Measurements from ENCODE around the gene PKN2.

Gene PKN2

GRCh38 chr1:88647749-88648415 is 36.2 kb upstream of the PKN2 start:
- H3K4me3 ChIP-seq (ENCODE audit: low read depth, low read length), result no peak overlapping the region
- TF ChIP-seq, protein P1, sequence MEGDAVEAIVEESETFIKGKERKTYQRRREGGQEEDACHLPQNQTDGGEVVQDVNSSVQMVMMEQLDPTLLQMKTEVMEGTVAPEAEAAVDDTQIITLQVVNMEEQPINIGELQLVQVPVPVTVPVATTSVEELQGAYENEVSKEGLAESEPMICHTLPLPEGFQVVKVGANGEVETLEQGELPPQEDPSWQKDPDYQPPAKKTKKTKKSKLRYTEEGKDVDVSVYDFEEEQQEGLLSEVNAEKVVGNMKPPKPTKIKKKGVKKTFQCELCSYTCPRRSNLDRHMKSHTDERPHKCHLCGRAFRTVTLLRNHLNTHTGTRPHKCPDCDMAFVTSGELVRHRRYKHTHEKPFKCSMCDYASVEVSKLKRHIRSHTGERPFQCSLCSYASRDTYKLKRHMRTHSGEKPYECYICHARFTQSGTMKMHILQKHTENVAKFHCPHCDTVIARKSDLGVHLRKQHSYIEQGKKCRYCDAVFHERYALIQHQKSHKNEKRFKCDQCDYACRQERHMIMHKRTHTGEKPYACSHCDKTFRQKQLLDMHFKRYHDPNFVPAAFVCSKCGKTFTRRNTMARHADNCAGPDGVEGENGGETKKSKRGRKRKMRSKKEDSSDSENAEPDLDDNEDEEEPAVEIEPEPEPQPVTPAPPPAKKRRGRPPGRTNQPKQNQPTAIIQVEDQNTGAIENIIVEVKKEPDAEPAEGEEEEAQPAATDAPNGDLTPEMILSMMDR (IDR thresholded peaks at IDR 0.05; ENCODE audit: low read depth, low read length, missing control alignments), result no peak
- in situ Hi-C loops (cut with HindIII; ENCODE audit: low sequenced_read_pairs), result no loop called here
- no peak for DNase-seq (ENCODE audit: low read depth)

GRCh38 chr1:88648706-88649105 is 35.4 kb upstream of the PKN2 start:
- in situ Hi-C loops (cut with HindIII; ENCODE audit: low sequenced_read_pairs), result no loop called here
- TF ChIP-seq, protein P1 (IDR thresholded peaks at IDR 0.05; ENCODE audit: low read depth, low read length, missing control alignments), result no peak
- no peak for DNase-seq (ENCODE audit: low read depth)
- no peak overlapping the region for H3K4me3 ChIP-seq (ENCODE audit: low read depth, low read length)

- no peak for DNase-seq (ENCODE audit: low read depth)
- in situ Hi-C loops (cut with HindIII; ENCODE audit: low sequenced_read_pairs), result no loop called here
- TF ChIP-seq, protein P1 (IDR thresholded peaks at IDR 0.05; ENCODE audit: low read depth, low read length, missing control alignments), result no peak
- H3K4me3 ChIP-seq (ENCODE audit: low read depth, low read length), result no peak overlapping the region
Observed at GRCh38 chr1:88649932-88650331, 34.1 kb upstream of the PKN2 start.

GRCh38 chr1:88650676-88651418 is 33.2 kb upstream of the PKN2 start:
- TF ChIP-seq, protein P1 (IDR thresholded peaks at IDR 0.05; ENCODE audit: low read depth, low read length, missing control alignments), result no peak
- no peak for DNase-seq (ENCODE audit: low read depth)
- in situ Hi-C loops (cut with HindIII; ENCODE audit: low sequenced_read_pairs), result no loop called here
- H3K4me3 ChIP-seq (ENCODE audit: low read depth, low read length), result no peak overlapping the region

DNA sequence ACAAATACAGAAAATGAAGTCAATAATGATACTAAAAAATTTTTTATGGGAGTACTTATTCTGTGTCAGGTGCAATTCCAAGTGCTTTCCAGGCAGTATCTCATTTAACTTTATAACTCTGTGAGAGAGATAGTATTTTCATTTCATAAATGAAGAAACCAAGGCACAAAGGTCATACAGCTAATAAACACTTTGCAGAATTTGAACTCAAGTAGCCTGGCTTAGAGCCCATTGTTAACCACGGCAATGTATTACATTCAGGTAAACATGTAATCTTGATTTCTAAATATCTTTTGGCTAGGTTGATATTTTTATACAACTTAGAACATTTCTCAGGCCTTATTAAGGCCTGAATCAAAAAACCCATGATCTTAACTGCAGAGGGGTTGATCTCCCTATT is 28.9 kb upstream of the PKN2 start:
- H3K4me3 ChIP-seq (ENCODE audit: low read depth, low read length), result no peak overlapping the region
- in situ Hi-C loops (cut with HindIII; ENCODE audit: low sequenced_read_pairs), result no loop called here
- DNase-seq (ENCODE audit: low read depth), result no peak
- TF ChIP-seq, protein P1 (IDR thresholded peaks at IDR 0.05; ENCODE audit: low read depth, low read length, missing control alignments), result no peak

DNA sequence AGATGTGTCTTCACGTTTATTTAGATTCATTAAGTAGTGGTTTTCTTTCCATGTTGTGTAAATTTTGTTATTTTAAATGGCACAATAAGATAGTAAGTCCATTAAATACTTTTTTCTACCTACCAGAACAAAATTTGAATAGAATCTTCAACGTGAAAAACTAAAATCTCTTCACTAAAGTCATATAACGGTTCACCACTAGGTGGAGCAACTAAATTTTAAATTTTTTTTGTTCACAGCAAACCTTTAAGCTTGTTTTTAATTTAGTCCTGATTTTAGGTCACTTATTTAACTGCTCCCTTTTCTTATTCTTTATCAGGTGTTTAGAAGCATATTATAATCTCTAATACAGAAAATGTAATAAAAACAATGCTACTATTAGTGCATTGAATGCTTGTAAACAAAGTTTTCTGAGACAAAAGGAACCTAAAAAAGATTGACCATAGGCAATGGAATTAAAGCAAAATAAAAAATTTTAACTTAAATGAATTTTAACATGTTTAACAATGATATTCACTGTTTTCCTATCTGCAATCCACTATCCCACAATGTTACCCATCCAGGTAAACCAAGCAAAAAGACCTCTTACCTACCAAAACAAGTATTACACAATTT is 28.3 kb upstream of the PKN2 start:
- TF ChIP-seq, protein P1 (IDR thresholded peaks at IDR 0.05; ENCODE audit: low read depth, low read length, missing control alignments), result peak; percentile 13
- no peak overlapping the region for H3K4me3 ChIP-seq (ENCODE audit: low read depth, low read length)
- in situ Hi-C loops (cut with HindIII; ENCODE audit: low sequenced_read_pairs), result no loop called here
- DNase-seq (ENCODE audit: low read depth), result peak; percentile 12
